Measurements from ENCODE around the gene GMNN. TPM values are rescaled to one million over a fixed set of nuclear protein-coding genes. Genes with fewer than 3 reads are reported as not detected.
"Not testable (repeated sequence)": the region's sequence is repeated elsewhere in the genome, so short reads cannot be mapped to it uniquely, and the experiment has no call there.

Gene GMNN
- total RNA-seq = 10 to 100 TPM; 87.0 to 88.4 TPM

GRCh38 chr6:24774696-24775519, at the start of gene GMNN:
TSS of gene GMNN (plus strand) at chr6:24774937. CDS start at chr6:24777247, 2,310 bp downstream.
- DNase-seq (peak; percentile 99), ATAC-seq (peak; percentile 97)
- peaks cover 37% of the 10 kb centered on the region for H3K4me1 Mint-ChIP-seq (ENCODE audit: low read depth)

GRCh38 chr6:24730653-24731052, 44.1 kb upstream of the GMNN start:
- H3K27ac Mint-ChIP-seq; CTCF ChIA-PET; H3K4me1 Mint-ChIP-seq (ENCODE audit: low read depth); ATAC-seq; H3K4me3 Mint-ChIP-seq; DNase-seq: not testable (repeated sequence)
- H3K36me3 Mint-ChIP-seq (ENCODE audit: low read depth) = peaks cover 14% of the 10 kb centered on the region
- POLR2A ChIA-PET = interaction anchor here (1.5 kb wide), 1 partner anchor 9 kb away, joined by 5 read pairs; no protein-coding TSS in a partner anchor
- H3K9me3 Mint-ChIP-seq (ENCODE audit: insufficient read depth) = peaks cover 16% of the 10 kb centered on the region
- H3K27me3 Mint-ChIP-seq (ENCODE audit: low read depth) = peaks cover 11% of the 10 kb centered on the region

More at GRCh38 chr6:24774696-24775519, at the start of gene GMNN:
- CTCF ChIA-PET = interaction anchor here (1.1 to 2.2 kb wide), 4 partner anchors 81 to 296 kb away, joined by 3 to 10 read pairs (median 6); no protein-coding TSS in a partner anchor
- no peaks in the 10 kb centered on the region for H3K9me3 Mint-ChIP-seq (ENCODE audit: insufficient read depth)
- peaks cover 38% of the 10 kb centered on the region for H3K36me3 Mint-ChIP-seq (ENCODE audit: low read depth)
- no peaks in the 10 kb centered on the region for H3K27me3 Mint-ChIP-seq (ENCODE audit: low read depth)
- peak within 1 kb of the TSS; percentile 99 for H3K4me3 Mint-ChIP-seq
- H3K27ac Mint-ChIP-seq = peak within 1 kb of the TSS; percentile 100
- POLR2A ChIA-PET = interaction anchor here (0.6 to 3.1 kb wide), 12 partner anchors 9 to 296 kb away, joined by 3 to 22 read pairs (median 4); partner anchors contain the start of gene C6orf62

- peaks cover 14% of the 10 kb centered on the region for H3K36me3 Mint-ChIP-seq (ENCODE audit: low read depth)
- POLR2A ChIA-PET; H3K4me1 Mint-ChIP-seq (ENCODE audit: low read depth); H3K27ac Mint-ChIP-seq; H3K4me3 Mint-ChIP-seq; DNase-seq; CTCF ChIA-PET; ATAC-seq: not testable (repeated sequence)
- peaks cover 11% of the 10 kb centered on the region for H3K27me3 Mint-ChIP-seq (ENCODE audit: low read depth)
- H3K9me3 Mint-ChIP-seq (ENCODE audit: insufficient read depth) = peaks cover 16% of the 10 kb centered on the region
Measured at GRCh38 chr6:24731456-24732134, 43.1 kb upstream of the GMNN start.

- H3K4me3 Mint-ChIP-seq = no peak overlapping the region
- H3K36me3 Mint-ChIP-seq (ENCODE audit: low read depth) = peaks cover 14% of the 10 kb centered on the region
- H3K27me3 Mint-ChIP-seq (ENCODE audit: low read depth) = peaks cover 8% of the 10 kb centered on the region
- peaks cover 16% of the 10 kb centered on the region for H3K9me3 Mint-ChIP-seq (ENCODE audit: insufficient read depth)
- peaks cover 6% of the 10 kb centered on the region for H3K4me1 Mint-ChIP-seq (ENCODE audit: low read depth)
- no peak for ATAC-seq
- H3K27ac Mint-ChIP-seq = no peak overlapping the region
- POLR2A ChIA-PET = interaction anchor here (1.5 kb wide), 1 partner anchor 12 kb away, joined by 4 read pairs; no protein-coding TSS in a partner anchor
- CTCF ChIA-PET = interaction anchor here (1.4 kb wide), 1 partner anchor 10 kb away, joined by 4 read pairs; no protein-coding TSS in a partner anchor
- DNase-seq = no peak
Measured at GRCh38 chr6:24734166-24734565, 40.6 kb upstream of the GMNN start.

GRCh38 chr6:24734710-24735109, 40.0 kb upstream of the GMNN start:
- DNase-seq; H3K4me3 Mint-ChIP-seq; H3K27ac Mint-ChIP-seq; ATAC-seq; H3K27me3 Mint-ChIP-seq (ENCODE audit: low read depth); H3K4me1 Mint-ChIP-seq (ENCODE audit: low read depth): not testable (repeated sequence)
- ChIA-PET CTCF (interaction anchor here (0.7 to 1.4 kb wide), 2 partner anchors 11 to 151 kb away, joined by 4 read pairs; no protein-coding TSS in a partner anchor), POLR2A (interaction anchor here (1.5 kb wide), 1 partner anchor 13 kb away, joined by 4 read pairs; no protein-coding TSS in a partner anchor)
- peaks cover 11% of the 10 kb centered on the region for H3K36me3 Mint-ChIP-seq (ENCODE audit: low read depth)
- H3K9me3 Mint-ChIP-seq (ENCODE audit: insufficient read depth) = peaks cover 13% of the 10 kb centered on the region

GRCh38 chr6:24738741-24739140, 36.0 kb upstream of the GMNN start:
- Mint-ChIP-seq H3K4me3 (no peak overlapping the region), H3K27me3 (ENCODE audit: low read depth) (no peaks in the 10 kb centered on the region), H3K27ac (no peak overlapping the region), H3K36me3 (ENCODE audit: low read depth) (no peaks in the 10 kb centered on the region), H3K4me1 (ENCODE audit: low read depth) (peaks cover 20% of the 10 kb centered on the region), H3K9me3 (ENCODE audit: insufficient read depth) (peaks cover 3% of the 10 kb centered on the region)
- ChIA-PET POLR2A (no interaction called here), CTCF (interaction anchor here (2.2 kb wide), 1 partner anchor 17 kb away, joined by 8 read pairs; no protein-coding TSS in a partner anchor)
- ATAC-seq (no peak), DNase-seq (no peak)

- no peak for ATAC-seq
- Mint-ChIP-seq H3K4me1 (ENCODE audit: low read depth) (peaks cover 16% of the 10 kb centered on the region), H3K27me3 (ENCODE audit: low read depth) (no peaks in the 10 kb centered on the region), H3K4me3 (no peak overlapping the region), H3K36me3 (ENCODE audit: low read depth) (no peaks in the 10 kb centered on the region), H3K9me3 (ENCODE audit: insufficient read depth) (peaks cover 3% of the 10 kb centered on the region), H3K27ac (no peak overlapping the region)
- ChIA-PET CTCF (no interaction called here), POLR2A (no interaction called here)
- no peak for DNase-seq
Measured at GRCh38 chr6:24740861-24741260, 33.9 kb upstream of the GMNN start.

- H3K27ac Mint-ChIP-seq = no peak overlapping the region
- H3K4me1 Mint-ChIP-seq (ENCODE audit: low read depth) = peaks cover 14% of the 10 kb centered on the region
Measured at GRCh38 chr6:24742216-24742738, 32.5 kb upstream of the GMNN start.

GRCh38 chr6:24743265-24743943, 31.3 kb upstream of the GMNN start:
- Mint-ChIP-seq H3K27ac (no peak overlapping the region), H3K4me3 (no peak overlapping the region), H3K36me3 (ENCODE audit: low read depth) (no peaks in the 10 kb centered on the region), H3K9me3 (ENCODE audit: insufficient read depth) (peaks cover 3% of the 10 kb centered on the region), H3K4me1 (ENCODE audit: low read depth) (peaks cover 14% of the 10 kb centered on the region), H3K27me3 (ENCODE audit: low read depth) (peaks cover 3% of the 10 kb centered on the region)
- ChIA-PET CTCF (interaction anchor here (0.7 to 1.2 kb wide), 5 partner anchors 11 to 313 kb away, joined by 3 to 5 read pairs (median 3); no protein-coding TSS in a partner anchor), POLR2A (interaction anchor here (1.1 to 1.3 kb wide), 2 partner anchors 22 to 32 kb away, joined by 4 read pairs; no protein-coding TSS in a partner anchor)
- ATAC-seq (peak; percentile 49), DNase-seq (no peak)

More at GRCh38 chr6:24742216-24742738, 32.5 kb upstream of the GMNN start:
- ATAC-seq = no peak
- no peak for DNase-seq
- CTCF ChIA-PET = interaction anchor here (1.0 to 1.2 kb wide), 3 partner anchors 12 to 48 kb away, joined by 3 to 4 read pairs (median 3); no protein-coding TSS in a partner anchor
- Mint-ChIP-seq H3K9me3 (ENCODE audit: insufficient read depth) (peaks cover 3% of the 10 kb centered on the region), H3K4me3 (no peak overlapping the region), H3K27me3 (ENCODE audit: low read depth) (no peaks in the 10 kb centered on the region), H3K36me3 (ENCODE audit: low read depth) (no peaks in the 10 kb centered on the region)
- POLR2A ChIA-PET = interaction anchor here (1.1 to 1.3 kb wide), 2 partner anchors 21 to 33 kb away, joined by 4 read pairs; no protein-coding TSS in a partner anchor

- ATAC-seq (no peak), DNase-seq (no peak)
- POLR2A ChIA-PET = interaction anchor here (0.6 kb wide), 1 partner anchor 40 kb away, joined by 3 read pairs; no protein-coding TSS in a partner anchor
- Mint-ChIP-seq H3K4me3 (no peak overlapping the region), H3K4me1 (ENCODE audit: low read depth) (peaks cover 14% of the 10 kb centered on the region), H3K27me3 (ENCODE audit: low read depth) (peaks cover 6% of the 10 kb centered on the region), H3K9me3 (ENCODE audit: insufficient read depth) (peaks cover 3% of the 10 kb centered on the region), H3K27ac (no peak overlapping the region), H3K36me3 (ENCODE audit: low read depth) (no peaks in the 10 kb centered on the region)
- CTCF ChIA-PET = interaction anchor here (0.9 to 1.1 kb wide), 2 partner anchors 15 to 313 kb away, joined by 3 to 5 read pairs; no protein-coding TSS in a partner anchor
Measured at GRCh38 chr6:24743944-24744335, 30.8 kb upstream of the GMNN start.

All from activated CD8-positive, alpha-beta T cell treated with anti-CD3 and anti-CD28 coated beads, Interleukin-2, amount 10 ng/mL, durations not matched to agents 7 days and 5 days (primary cell).